Endothelial cell of hepatic sinusoid (primary cell): Measurements from ENCODE around the gene CALHM2.

ENCODE experiments used
- in situ Hi-C: cut with HindIII; loops from 2 replicates; pipeline ENCODE4 v1.10.0; 2017; ENCODE audit warnings: low sequenced_read_pairs

CALHM2 gene

DNA sequence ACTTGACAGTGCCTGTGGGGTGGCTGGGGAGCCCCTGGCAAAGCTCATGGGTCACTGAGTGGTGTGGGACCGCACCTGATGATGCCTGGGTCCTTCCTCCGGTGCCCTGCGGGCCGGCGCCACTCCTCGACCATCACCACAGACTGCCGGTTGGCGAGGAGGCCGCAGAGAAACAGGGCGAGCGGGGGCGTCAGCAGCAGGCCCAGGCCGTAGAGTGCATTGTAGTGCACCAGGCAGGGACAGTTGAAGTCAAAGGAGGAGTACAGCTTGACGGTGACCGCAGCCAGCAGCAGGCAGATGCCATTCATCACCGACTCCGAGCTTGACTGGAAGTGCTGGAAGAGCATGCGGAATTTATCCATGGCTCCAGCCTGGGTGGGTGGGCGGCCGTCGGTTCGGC, 26.5 kb upstream of the CALHM2 start:
- in situ Hi-C loops, result loop anchor here (10.0 kb wide), 1 partner anchor 64 kb away; no protein-coding TSS in a partner anchor

DNA sequence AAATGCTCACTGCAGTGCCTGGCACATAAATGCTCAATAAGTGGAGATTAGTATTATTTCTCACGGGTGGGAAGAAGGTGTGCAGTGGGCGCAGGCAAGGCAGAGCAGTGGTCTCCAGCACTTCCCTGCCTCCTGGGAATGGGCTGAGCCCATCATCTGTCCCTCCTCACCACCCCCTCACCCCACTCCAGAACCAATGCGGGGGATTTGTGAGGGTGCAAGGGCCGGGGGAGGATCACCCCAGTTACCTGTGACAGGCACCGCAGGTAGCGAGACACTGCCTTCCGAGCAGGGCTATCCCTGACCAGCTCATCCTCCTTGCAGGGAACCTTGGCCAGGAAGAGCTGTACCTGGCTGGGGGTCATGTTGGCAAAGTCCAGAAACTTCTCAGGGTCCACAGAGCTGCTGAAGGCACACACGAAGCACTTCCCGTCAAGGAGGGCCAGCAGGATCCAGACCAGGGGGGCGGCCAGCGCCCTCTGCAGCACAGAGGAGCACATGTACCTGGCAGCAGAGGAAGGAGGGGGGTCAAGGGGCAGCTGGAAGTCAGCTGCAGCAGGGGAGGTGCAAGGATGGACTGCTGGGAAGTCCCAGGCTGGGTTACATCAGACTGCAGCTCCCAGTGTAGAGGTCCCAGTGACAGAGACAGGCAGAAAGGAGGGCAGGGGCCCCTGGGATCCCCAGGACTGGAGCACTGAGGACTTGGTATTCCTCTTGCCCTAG, 24.0 kb upstream of the CALHM2 start:
- in situ Hi-C loops, result loop anchor here (10.0 kb wide), 1 partner anchor 61 kb away; no protein-coding TSS in a partner anchor

- in situ Hi-C loops, result loop anchor here (10.0 kb wide), 1 partner anchor 61 kb away; no protein-coding TSS in a partner anchor
Measured at GRCh38 chr10:103475437-103475836, 23.3 kb upstream of the CALHM2 start.

DNA sequence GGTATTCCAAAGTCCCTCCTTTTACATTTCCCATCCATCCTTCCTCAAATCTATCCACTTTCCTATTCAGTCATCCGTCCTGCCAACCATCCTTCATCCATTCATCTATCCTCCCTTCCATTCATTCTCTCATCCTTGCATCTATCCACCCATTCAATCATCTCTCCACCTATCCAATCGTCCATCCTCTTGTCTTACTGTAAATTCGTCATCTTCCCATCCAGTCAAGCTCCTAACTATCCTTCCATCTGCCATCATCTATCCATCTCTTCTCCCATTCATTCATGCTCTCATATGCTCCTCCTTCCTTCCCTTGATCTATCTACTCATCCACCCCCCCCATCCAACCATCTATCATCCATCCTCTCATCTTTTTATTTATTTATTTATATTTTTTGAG, 21.9 kb upstream of the CALHM2 start:
- in situ Hi-C loops, result loop anchor here (10.0 kb wide), 1 partner anchor 59 kb away; no protein-coding TSS in a partner anchor

DNA sequence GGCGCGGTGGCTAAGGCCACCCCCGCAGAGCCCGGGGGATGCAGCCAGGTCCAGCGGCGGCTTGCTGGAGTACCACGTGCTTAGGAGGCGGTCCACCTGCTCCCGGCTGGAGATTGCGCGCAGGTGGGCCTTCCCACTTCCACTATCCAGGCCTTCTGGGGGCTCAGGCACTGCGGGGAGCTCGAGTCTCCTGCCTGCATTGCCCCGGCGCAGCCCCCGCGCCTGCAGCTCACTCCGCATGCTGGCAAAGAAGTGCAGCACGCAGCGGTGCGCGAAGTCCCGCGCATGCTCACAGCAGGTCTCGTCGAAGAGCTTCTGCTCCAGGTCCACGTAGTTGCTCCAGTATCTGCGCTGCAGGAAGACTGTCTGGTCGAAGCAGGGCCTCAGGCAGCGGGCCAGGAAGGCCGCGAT, 21.1 kb upstream of the CALHM2 start:
- in situ Hi-C loops, result loop anchor here (10.0 kb wide), 1 partner anchor 58 kb away; no protein-coding TSS in a partner anchor

DNA sequence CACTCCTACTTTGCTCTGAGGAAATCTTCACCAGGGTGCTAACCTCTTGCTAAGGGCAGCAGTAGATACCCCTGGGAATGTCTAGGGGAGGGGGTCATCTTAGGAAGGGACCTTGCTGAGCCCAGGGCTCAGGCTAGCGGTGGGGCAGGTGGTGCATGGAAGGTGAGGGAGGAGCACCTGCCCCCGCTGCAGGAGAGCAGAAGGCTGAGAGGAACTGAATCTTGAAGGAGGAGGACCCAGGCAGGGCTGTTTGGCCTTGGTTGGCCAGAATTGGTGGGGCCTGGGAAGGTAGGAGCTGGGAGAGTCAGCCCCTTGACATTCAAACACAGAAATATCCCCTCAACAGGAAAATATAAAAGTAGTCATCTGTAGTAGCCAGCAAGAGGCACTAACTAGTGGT, 19.8 kb upstream of the CALHM2 start:
- in situ Hi-C loops, result loop anchor here (10.0 kb wide), 1 partner anchor 57 kb away; no protein-coding TSS in a partner anchor

GRCh38 chr10:103470761-103471653, 18.8 kb upstream of the CALHM2 start:
- in situ Hi-C loops, result loop anchor here (10.0 kb wide), 1 partner anchor 56 kb away; no protein-coding TSS in a partner anchor

DNA sequence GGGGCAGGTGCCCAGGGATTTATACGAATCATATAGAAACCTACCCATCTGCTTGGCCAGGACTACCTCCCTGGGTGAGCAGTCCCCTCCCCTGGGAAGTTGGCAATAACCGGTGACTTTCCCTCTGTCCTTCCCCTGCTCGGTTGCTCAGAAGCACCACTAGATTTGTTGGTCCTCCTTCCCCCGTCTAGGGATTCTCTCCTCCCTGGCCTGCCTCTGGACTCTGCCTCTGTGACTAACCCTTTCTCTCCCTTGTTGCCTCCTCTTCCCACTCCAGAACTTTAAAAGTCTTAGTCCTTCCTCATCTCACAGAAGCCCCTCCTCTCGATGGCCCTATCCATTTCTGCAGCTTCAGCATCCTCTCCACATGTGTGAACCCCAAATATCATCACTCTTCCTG, 17.0 kb upstream of the CALHM2 start:
- in situ Hi-C loops, result no loop called here

DNA sequence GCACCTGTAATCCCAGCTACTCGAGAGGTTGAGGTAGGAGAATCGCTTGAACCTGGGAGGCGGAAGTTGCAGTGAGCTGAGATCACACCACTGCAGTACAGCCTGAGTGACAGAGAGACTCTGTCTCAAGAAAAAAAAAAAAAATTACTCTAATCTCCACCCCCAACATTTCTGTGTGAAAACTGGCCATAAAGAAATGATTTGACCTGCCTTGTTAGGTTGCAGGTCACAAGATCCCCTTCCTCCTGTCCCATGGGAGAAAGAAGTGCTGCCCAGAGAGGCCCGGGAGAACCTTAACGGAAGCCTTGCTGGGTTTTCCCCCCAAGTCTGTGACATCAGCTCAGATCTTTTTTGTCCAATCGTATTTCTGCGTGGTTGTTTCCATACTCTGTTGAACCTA, 15.2 kb upstream of the CALHM2 start:
- in situ Hi-C loops, result no loop called here

DNA sequence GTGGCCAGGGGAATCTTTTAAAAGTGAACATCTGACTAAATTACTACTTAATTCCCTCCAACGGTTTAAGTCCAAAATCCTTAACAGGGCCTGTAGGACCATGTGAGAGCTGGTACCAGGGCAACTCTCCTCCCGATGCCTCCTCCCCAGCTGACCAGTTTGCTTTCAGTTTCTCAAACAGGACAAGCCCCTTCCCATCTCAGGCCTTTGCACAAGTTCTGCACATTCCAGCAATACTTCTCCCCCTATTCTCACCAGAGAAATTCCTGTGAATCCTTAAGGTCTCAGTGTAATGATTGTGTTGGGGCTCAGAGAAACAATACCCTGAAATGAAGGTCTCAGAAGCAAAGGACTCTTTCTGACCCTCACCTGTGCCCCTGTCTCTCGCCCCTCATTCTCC, 14.6 kb upstream of the CALHM2 start:
- in situ Hi-C loops, result no loop called here

DNA sequence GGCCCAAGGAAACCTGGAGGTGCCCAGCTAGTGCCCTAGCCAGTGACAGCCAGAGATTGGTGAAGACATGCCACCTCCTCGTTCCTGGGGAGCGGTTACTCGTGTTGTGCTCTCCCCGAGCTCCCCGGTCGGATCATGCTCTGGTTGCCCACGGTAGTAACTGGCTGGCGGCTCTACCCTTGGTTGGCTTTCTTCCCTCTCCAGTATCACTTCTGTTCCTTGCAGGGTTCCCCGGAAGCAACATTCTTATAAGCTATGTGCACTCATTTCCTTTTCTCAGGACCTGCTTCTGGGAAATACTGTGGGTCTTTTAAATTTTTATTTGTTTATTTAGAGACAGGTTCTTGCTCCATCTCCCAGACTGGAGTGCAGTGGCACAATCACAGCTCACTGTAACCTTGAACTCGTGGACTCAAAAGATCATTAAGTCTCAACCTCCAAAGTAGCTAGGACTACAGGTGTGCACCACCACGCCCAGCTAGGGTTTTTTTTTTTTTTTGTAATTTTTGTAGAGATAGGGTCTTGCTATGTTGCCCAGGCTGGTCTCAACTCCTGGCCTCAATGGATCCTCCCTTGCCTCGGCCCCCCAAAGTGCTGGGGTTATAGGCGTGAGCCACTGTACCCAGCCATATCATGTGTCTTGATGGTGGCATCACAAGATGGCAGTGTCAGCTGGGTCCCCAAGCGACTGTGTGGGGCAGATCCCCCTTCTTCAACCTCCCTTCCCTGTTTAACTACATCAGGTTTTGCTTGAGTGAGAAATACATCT, 13.4 kb upstream of the CALHM2 start:
- in situ Hi-C loops, result no loop called here

DNA sequence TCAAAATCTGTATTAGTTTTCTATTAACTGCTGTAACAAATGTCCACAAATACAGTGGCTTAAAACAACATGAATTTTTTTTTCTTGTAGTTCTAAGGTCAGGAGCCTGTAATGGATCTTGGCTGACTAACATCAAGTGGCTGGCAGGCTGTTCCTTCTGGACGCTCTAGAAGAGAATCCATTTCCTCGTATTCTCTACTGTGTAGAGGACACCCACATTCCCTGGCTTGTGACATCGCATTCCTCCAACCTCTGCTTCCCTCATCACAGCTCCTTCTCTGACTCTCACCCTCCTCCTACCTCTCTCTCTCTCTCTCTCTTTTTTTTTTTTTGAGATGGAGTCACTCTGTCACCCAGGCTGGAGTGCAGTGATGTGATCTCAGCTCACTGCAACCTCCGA, 11.3 kb upstream of the CALHM2 start:
- in situ Hi-C loops, result no loop called here

DNA sequence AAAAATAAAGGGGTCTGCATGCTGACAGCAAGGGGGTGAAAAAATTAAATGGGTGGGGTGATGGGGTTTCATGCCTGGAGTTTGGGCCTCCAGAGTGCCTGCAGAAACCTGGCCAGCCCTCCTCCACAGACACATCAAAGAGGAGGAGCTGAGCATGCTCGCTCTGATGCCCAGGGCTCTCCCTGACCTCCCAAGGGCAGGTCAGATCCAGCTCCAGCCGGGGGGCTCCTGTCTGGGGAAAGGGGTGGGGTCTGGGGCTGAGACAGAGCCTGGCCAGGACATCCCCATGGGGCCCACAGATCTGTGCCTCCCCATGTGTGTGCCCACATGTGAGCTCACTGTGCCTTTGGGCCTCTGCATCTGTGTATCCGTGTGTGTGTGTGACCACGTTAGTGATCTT, 7.4 kb upstream of the CALHM2 start:
- in situ Hi-C loops, result no loop called here

GRCh38 chr10:103458720-103459119, 6.5 kb upstream of the CALHM2 start, which contains the start of gene CALHM1:
CALHM1 (minus strand) TSS chr10:103458900; CDS start chr10:103458751, 149 bp downstream.
- in situ Hi-C loops, result no loop called here

GRCh38 chr10:103457896-103458583, 5.9 kb upstream of the CALHM2 start:
- in situ Hi-C loops, result no loop called here

- in situ Hi-C loops, result no loop called here
Measured at GRCh38 chr10:103457176-103457712, 5.1 kb upstream of the CALHM2 start.

DNA sequence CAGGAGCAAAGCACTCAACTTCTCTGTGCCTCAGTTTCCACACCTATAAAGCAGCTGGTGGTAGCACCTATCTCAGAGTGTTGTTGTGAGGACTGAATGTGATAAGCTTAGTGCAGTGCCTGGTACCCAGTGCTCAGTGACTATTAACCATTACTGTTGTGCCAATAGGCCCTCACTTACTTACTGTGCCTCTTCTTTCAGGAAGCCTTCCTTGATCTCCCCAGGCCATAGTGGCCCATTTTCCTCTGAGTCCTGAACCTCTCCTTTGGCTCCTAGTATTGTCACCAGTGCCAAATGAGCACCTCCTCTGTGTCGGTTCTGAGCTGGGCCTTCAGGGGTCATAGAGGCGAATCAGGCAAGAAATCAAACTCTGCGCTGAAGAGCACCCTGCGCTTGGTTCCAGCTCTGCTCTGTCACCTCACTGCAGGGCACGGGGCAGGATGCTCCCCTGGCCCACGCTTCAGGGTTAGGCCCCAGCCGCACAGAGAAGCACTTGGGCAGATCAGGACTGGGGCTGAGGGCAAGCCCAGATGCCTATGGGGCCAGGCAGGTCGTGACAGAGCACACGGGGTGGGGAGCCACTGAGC, 4.0 kb upstream of the CALHM2 start:
- in situ Hi-C loops, result no loop called here

DNA sequence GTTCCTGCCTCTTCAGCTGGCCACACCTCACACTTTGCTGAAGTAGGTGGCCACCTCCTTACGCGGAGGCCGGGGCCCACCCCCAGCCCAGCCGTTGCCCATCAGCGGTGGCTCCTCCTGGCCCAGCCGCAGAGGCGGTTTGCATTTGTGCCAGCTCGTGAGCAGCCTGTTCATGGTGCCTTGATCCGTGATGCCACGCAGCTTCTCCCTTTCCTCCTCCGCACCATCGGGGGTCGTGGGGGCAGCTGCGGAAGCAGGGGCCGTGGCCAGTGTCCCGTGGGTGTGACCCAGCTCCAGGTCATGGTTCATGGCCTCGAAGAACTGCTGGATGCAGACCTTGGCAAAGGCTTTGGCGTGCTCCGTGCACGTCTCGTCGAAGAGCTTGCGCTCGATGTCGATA, 3.1 kb upstream of the CALHM2 start:
- in situ Hi-C loops, result no loop called here

DNA sequence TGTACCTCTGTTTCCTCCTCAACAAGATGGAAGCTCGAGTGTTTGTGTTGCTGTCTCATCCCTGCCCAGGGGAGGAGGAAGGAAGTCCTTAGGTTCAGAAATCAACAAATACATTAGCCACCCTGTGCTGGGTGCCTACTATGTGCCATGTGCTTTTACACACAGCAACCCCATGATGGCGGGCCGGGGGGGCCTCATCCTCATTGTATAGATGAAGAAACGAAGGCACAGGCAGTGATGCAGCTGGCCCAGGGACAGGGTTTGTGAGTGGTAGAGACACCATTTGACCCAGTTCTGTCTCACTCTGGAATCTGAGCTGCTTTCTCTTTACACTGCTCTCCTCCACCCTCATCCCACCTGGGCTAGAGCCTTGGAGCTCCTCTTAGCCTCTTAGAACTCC, 1.9 kb upstream of the CALHM2 start:
- in situ Hi-C loops, result no loop called here
